Endodermal cell (in vitro differentiated cells): ENCODE results near the gene USP47. TPM values are rescaled to one million over a fixed set of nuclear protein-coding genes. Genes with fewer than 3 reads are reported as not detected.

Experiments used
- DNase-seq: peaks from one replicate; pipeline ENCODE4 v3.0.0-alpha.2; 2017
- H3K27ac ChIP-seq: 2 replicates; pipeline ENCODE4 v1.5.1; 2013; ENCODE audit warnings: mild to moderate bottlenecking, low read depth, low read length, moderate library complexity
- H3K27me3 ChIP-seq: 2 replicates; pipeline ENCODE4 v1.6.1; 2013; ENCODE audit warnings: mild to moderate bottlenecking, low read length, moderate library complexity; ENCODE audit not compliant: insufficient read depth, control insufficient read depth, poor library complexity, severe bottlenecking
- H3K36me3 ChIP-seq: 2 replicates; pipeline ENCODE4 v1.7.0; 2013; ENCODE audit warnings: mild to moderate bottlenecking, low read length, moderate library complexity; ENCODE audit not compliant: control insufficient read depth, insufficient read depth
- H3K4me1 ChIP-seq: one replicate; pipeline ENCODE4 v1.7.0; 2013; ENCODE audit warnings: low read length; ENCODE audit not compliant: control insufficient read depth, insufficient read depth
- H3K4me3 ChIP-seq: 2 replicates; pipeline ENCODE4 v1.5.1; 2013; ENCODE audit warnings: mild to moderate bottlenecking, low read length, moderate library complexity
- H3K9ac ChIP-seq: 2 replicates; pipeline ENCODE4 v1.6.1; 2013; ENCODE audit warnings: mild to moderate bottlenecking, low read length, moderate library complexity; ENCODE audit not compliant: poor library complexity, severe bottlenecking; ENCODE audit errors: extremely low read depth
- H3K9me3 ChIP-seq: 2 replicates; pipeline ENCODE4 v1.6.1; 2013; ENCODE audit warnings: mild to moderate bottlenecking, low read length, moderate library complexity; ENCODE audit not compliant: control insufficient read depth
- H3K27ac Mint-ChIP-seq: 2 replicates; pipeline ENCODE4 v1.8.0; 2020; ENCODE audit warnings: mixed read lengths
- H3K27me3 Mint-ChIP-seq: 2 replicates; pipeline ENCODE4 v1.8.0; 2021; ENCODE audit warnings: mild to moderate bottlenecking, mixed read lengths; ENCODE audit not compliant: insufficient read depth
- H3K36me3 Mint-ChIP-seq: 2 replicates; pipeline ENCODE4 v1.8.0; 2020; ENCODE audit warnings: low read depth, mixed read lengths
- H3K4me1 Mint-ChIP-seq: 2 replicates; pipeline ENCODE4 v1.8.0; 2020; ENCODE audit warnings: mixed read lengths
- H3K4me3 Mint-ChIP-seq: 2 replicates; pipeline ENCODE4 v1.8.0; 2020; ENCODE audit warnings: mild to moderate bottlenecking, moderate library complexity, mixed read lengths
- H3K9me3 Mint-ChIP-seq: 2 replicates; pipeline ENCODE4 v1.8.0; 2020; ENCODE audit warnings: mild to moderate bottlenecking, mixed read lengths
- CTCF ChIP-seq: fragments of 200-600 bp; sonication (generic); conservative IDR thresholded peaks from 2 replicates; pipeline ENCODE4 v1.5.0; 2021; ENCODE audit warnings: antibody characterized with exemption, mild to moderate bottlenecking
- WGBS, 2 experiments: methylation state at CpG; one replicate each; pipeline versions ENCODE4 v1.1.5 to v1.1.7; 2013; ENCODE audit warnings: missing lambda C conversion rate in 2 of 2, mixed read lengths in 1 of 2; ENCODE audit not compliant: insufficient coverage in 1 of 2, insufficient read length in 1 of 2; 5-methylcytosine and 5-hydroxymethylcytosine counted together
- total RNA-seq, 2 donors: library from RNA; stranded (reverse); fragmentation: NEBNext Ultra II Directional in 1 of 2; extraction: Animal tissue kit (Norgen Biotek cat#: 25700) in 1 of 2; gene quantifications; 2 replicates in 1 of 2; 3 replicates in 1 of 2; pipeline ENCODE4 v1.2.1, GENCODE V29; 2021

The USP47 gene
- total RNA-seq, 2 donors from 2014 or later: 26.3 to 26.9 TPM

DNA sequence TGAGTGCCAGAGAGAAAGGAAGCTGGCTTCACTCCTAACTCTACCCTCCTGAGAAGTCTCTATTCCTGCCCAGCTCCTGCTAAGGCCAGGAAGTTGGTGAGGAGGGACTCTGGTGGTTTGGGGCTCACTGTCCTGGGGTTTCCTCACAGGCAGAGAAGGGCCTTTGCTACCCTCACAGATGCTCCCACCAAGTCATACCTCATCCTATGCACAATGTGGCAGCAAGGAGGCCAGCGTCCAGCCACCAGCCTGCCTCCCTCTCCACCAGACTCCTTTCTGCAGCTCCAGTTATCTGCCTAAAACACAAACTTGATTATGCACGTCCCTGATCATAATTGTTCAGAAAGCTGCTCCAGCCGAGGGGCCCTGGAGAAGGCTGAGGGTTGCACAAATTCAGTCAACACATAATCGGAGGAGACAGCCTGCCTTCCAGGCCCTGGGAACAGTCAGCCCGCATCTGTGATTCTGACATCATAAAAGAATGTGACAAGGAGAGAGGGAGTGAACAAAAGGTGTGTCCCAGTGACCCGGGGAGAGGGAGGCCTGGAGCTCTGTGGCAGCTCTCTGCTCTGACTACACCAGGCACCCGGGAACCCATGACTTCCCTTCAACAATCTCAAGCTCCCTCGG, 137.8 kb downstream of the USP47 start:
- WGBS, 2 experiments: 80 to 88% methylated on average over 1 to 8 of the region's 8 CpGs
- Histone ChIP-seq H3K4me3 (no peak overlapping the region), H3K36me3 (peaks cover 5% of the 10 kb centered on the region), H3K9me3 (no peaks in the 10 kb centered on the region), H3K27ac (peak overlapping the region; percentile 94), H3K4me1 (peaks cover under 1% of the 10 kb centered on the region), H3K9ac (no peak overlapping the region), H3K27me3 (no peaks in the 10 kb centered on the region)
- no peak overlapping the region for H3K4me3 Mint-ChIP-seq
- H3K27me3 Mint-ChIP-seq: no peaks in the 10 kb centered on the region
- DNase-seq: peak; percentile 64
- H3K4me1 Mint-ChIP-seq: peaks cover 34% of the 10 kb centered on the region
- no peak for TF ChIP-seq CTCF
- H3K27ac Mint-ChIP-seq: peak overlapping the region; percentile 82
- H3K9me3 Mint-ChIP-seq: no peaks in the 10 kb centered on the region
- H3K36me3 Mint-ChIP-seq: peaks cover 19% of the 10 kb centered on the region

DNA sequence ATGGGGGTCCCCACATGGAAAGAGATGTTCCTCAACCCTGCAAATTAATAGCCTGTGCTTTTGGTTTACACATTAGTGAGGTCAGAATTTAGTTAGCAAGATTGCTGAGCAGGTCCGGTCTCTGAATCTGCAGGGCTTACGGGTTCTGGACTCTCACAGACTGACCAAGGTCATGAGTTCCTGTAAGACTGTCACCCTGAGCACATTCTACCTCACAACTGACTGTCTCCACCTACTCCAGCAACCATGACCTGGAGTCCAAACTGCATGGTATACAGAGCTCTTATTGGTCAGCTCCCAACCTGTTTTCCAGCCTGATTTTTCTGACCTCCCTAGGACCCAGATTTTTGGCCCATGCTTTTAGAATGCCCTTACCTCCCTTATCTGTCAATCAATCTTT, 138.4 kb downstream of the USP47 start:
- H3K4me1 Mint-ChIP-seq: peaks cover 38% of the 10 kb centered on the region
- Histone ChIP-seq H3K36me3 (peaks cover 5% of the 10 kb centered on the region), H3K27me3 (no peaks in the 10 kb centered on the region), H3K4me3 (no peak overlapping the region), H3K27ac (peak overlapping the region; percentile 94), H3K4me1 (peaks cover 5% of the 10 kb centered on the region), H3K9me3 (no peaks in the 10 kb centered on the region), H3K9ac (no peak overlapping the region)
- TF ChIP-seq CTCF: no peak
- no peaks in the 10 kb centered on the region for H3K27me3 Mint-ChIP-seq
- H3K9me3 Mint-ChIP-seq: no peaks in the 10 kb centered on the region
- DNase-seq: no peak
- no peak overlapping the region for H3K4me3 Mint-ChIP-seq
- peak overlapping the region; percentile 82 for H3K27ac Mint-ChIP-seq
- WGBS, 2 experiments: 97 to 100% methylated on average over 2 of the region's 2 CpGs
- H3K36me3 Mint-ChIP-seq: peaks cover 19% of the 10 kb centered on the region

DNA sequence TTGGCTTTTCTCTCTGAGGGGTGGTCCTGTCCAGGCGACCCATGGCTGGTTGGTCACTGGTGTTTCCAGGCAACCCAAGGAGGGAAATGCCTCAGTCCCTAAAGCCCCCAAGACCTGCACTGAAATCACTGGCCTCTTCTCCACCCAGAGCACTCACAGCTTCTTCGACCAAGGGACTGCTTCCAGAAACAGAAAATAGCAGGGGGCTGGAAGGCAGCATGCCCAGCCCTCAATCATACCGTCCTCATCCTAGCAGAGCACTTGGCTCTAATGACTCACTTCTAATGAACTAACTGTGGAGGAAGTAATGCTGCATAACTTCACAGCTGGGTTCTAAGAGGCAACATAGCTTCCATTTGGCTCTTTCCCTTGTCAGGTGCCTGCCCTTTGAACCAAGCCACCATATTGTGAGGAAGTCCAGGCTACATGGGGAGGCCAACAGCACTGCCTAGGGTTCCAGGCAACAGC, 139.1 kb downstream of the USP47 start:
- 89 to 90% methylated on average over 3 of the region's 3 CpGs for WGBS, 2 experiments
- Mint-ChIP-seq H3K9me3 (no peaks in the 10 kb centered on the region), H3K4me1 (peaks cover 43% of the 10 kb centered on the region), H3K4me3 (no peak overlapping the region), H3K27me3 (no peaks in the 10 kb centered on the region), H3K36me3 (peaks cover 19% of the 10 kb centered on the region), H3K27ac (peak overlapping the region; percentile 17)
- Histone ChIP-seq H3K9me3 (no peaks in the 10 kb centered on the region), H3K36me3 (peaks cover 5% of the 10 kb centered on the region), H3K27ac (no peak overlapping the region), H3K27me3 (no peaks in the 10 kb centered on the region), H3K4me3 (no peak overlapping the region), H3K4me1 (peaks cover 9% of the 10 kb centered on the region), H3K9ac (no peak overlapping the region)
- TF ChIP-seq CTCF: no peak
- DNase-seq: peak; percentile 50
